Measurements from ENCODE around the gene GLYATL3.

GRCh38 chr6:49551078-49551865 lies 51.5 kb downstream of the GLYATL3 start:
- TF ChIP-seq POLR2A (IDR thresholded peaks at IDR 0.05; ENCODE audit: low read depth, low read length), result no peak
- TF ChIP-seq TAF1 (IDR thresholded peaks at IDR 0.05; ENCODE audit: borderline replicate concordance, low read depth, low read length), result no peak

Data from GM12892 (cell line).